Activated CD4-positive, alpha-beta T cell treated with anti-CD3 and anti-CD28 coated beads, Interleukin-2, amount 10 ng/mL, durations not matched to agents 24 days and 14 days (primary cell): Measurements from ENCODE around the gene TBC1D30. TPM values are rescaled to one million over a fixed set of nuclear protein-coding genes. Genes with fewer than 3 reads are reported as not detected.

Experiments used
- DNase-seq: peaks from one replicate; pipeline ENCODE4 v3.0.0; 2022
- H3K27ac Mint-ChIP-seq: one replicate; pipeline ENCODE4 v1.8.0; 2022; ENCODE audit warnings: mild to moderate bottlenecking, mixed read lengths
- H3K27me3 Mint-ChIP-seq: one replicate; pipeline ENCODE4 v1.8.0; 2022; ENCODE audit warnings: mixed read lengths
- H3K36me3 Mint-ChIP-seq: one replicate; pipeline ENCODE4 v1.8.0; 2022; ENCODE audit warnings: low read depth, mild to moderate bottlenecking, mixed read lengths
- H3K4me1 Mint-ChIP-seq: one replicate; pipeline ENCODE4 v1.8.0; 2021; ENCODE audit warnings: mixed read lengths
- H3K4me3 Mint-ChIP-seq: one replicate; pipeline ENCODE4 v1.8.0; 2022; ENCODE audit warnings: mild to moderate bottlenecking, moderate library complexity, mixed read lengths
- H3K9me3 Mint-ChIP-seq: one replicate; pipeline ENCODE4 v1.8.0; 2021; ENCODE audit warnings: mixed read lengths
- intact Hi-C: fragments of 100-400 bp; cut with micrococcal nuclease; formaldehyde crosslinking; loops from one replicate; pipeline ENCODE4 v1.15.1; 2023
- total RNA-seq: library from RNA; stranded (reverse); gene quantifications from 2 replicates; pipeline ENCODE4 v1.2.3, GENCODE V29; 2022

TBC1D30 gene
- total RNA-seq, 1 donor from 2014 or later, result 1.7 TPM

DNA sequence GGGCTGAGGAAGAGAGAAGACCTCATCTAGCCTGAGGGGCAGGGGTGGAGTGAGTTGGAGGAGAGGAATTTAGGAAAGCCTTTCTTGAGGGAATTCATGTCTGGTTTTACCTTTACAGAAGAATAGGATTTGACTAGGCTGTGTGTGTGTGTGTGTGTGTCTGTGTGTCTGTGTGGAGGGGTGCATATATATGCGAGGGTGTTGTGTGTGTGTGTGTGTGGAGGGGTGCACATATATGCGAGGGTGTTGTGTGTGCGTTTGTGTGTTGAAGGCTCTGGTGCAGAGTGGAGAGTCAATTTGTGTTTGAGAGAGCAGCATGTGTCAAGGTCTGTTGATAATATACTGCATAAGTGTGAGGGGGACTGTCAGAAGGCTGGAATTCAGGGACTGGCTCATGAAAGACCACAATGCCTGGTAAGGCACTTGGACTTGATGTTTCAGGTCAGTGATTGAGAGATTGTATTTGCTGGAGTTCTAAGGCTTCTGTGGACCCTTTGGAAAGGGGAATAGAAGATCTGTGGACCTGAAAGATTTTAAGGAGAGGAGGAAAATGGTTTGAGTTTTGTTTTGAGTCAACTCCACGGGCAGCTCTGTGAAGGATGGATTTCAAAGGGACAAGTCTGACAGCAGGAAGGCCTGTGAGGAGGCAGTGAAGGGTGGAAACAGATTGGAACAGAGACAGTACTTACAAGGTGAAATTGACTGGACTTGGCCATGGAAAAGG, 34.6 kb downstream of the TBC1D30 start:
- no peak for DNase-seq
- Mint-ChIP-seq H3K27ac (no peak overlapping the region), H3K4me3 (no peak overlapping the region), H3K27me3 (peaks cover 7% of the 10 kb centered on the region), H3K36me3 (no peaks in the 10 kb centered on the region), H3K4me1 (no peaks in the 10 kb centered on the region), H3K9me3 (no peaks in the 10 kb centered on the region)
- intact Hi-C loops, result no loop called here

DNA sequence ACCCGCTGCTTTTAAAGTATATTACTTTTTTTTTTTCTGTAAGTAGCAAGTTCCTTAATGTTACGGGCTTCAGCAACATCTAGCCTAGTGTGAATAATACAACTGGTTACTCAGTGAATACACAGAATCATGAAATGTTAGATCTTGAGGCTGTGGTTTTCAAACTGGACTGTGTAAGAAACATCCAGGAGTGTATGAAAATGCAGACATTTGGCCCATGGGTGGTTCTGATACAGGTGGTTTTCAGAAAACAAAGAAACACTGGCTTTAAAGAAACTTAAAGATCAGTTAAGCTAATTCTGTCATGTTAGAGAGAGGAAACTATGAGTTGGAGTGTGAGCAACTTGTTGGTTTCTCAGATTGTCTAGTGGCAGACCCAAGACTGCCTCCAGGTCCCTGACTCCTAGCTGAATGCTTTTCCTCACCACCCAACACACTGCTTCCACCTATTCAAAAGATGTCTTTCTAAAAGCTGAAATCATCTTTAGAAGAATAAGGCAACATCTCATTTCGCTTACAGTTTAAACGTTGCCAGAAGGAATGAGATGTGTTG, 36.1 kb downstream of the TBC1D30 start:
- H3K9me3 Mint-ChIP-seq, result no peaks in the 10 kb centered on the region
- intact Hi-C loops, result no loop called here
- H3K27me3 Mint-ChIP-seq, result peaks cover 8% of the 10 kb centered on the region
- no peak overlapping the region for H3K27ac Mint-ChIP-seq
- H3K4me1 Mint-ChIP-seq, result no peaks in the 10 kb centered on the region
- no peak overlapping the region for H3K4me3 Mint-ChIP-seq
- DNase-seq, result no peak
- H3K36me3 Mint-ChIP-seq, result no peaks in the 10 kb centered on the region

DNA sequence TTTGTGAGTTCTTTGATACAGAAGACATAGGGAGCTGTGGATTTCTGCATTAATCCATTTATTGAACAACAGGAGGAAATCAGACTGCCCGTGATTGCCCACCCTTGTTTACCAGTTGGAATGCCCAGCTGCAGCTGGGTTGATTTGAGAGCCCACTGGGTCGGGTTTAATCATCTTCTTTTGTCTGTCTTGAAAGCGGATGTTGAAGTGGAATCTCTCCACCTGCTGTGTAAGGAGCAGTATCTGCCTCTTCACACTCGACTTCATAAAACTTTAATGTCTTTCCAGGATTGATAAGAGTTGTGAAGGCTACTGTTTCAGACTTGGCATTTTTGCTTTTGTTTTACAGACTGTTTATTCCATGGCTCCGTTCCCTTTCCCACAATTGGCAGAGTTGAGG, 39.9 kb downstream of the TBC1D30 start:
- Mint-ChIP-seq H3K27ac (no peak overlapping the region), H3K36me3 (no peaks in the 10 kb centered on the region), H3K4me1 (no peaks in the 10 kb centered on the region), H3K27me3 (peaks cover 12% of the 10 kb centered on the region), H3K4me3 (no peak overlapping the region), H3K9me3 (no peaks in the 10 kb centered on the region)
- intact Hi-C loops, result no loop called here
- DNase-seq, result no peak

DNA sequence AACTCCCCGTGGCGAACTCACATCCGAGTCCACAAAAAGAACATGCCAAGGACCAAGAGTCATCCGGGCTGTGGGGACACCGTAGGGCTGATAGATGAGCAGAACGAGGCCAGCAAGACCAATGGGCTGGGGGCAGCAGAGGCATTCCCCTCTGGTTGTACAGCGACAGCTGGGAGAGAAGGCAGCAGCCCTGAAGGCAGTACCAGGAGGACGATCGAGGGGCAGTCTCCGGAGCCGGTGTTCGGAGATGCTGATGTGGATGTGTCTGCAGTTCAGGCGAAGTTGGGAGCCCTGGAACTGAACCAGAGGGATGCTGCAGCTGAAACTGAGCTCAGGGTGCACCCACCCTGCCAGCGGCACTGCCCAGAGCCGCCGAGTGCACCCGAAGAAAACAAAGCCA, 50.7 kb downstream of the TBC1D30 start:
- Mint-ChIP-seq H3K27me3 (no peaks in the 10 kb centered on the region), H3K4me1 (peaks cover 13% of the 10 kb centered on the region), H3K9me3 (no peaks in the 10 kb centered on the region), H3K36me3 (no peaks in the 10 kb centered on the region), H3K27ac (no peak overlapping the region), H3K4me3 (no peak overlapping the region)
- DNase-seq, result no peak
- intact Hi-C loops, result loop anchor here (5.0 kb wide), 1 partner anchor 73 kb away; no protein-coding TSS in a partner anchor

DNA sequence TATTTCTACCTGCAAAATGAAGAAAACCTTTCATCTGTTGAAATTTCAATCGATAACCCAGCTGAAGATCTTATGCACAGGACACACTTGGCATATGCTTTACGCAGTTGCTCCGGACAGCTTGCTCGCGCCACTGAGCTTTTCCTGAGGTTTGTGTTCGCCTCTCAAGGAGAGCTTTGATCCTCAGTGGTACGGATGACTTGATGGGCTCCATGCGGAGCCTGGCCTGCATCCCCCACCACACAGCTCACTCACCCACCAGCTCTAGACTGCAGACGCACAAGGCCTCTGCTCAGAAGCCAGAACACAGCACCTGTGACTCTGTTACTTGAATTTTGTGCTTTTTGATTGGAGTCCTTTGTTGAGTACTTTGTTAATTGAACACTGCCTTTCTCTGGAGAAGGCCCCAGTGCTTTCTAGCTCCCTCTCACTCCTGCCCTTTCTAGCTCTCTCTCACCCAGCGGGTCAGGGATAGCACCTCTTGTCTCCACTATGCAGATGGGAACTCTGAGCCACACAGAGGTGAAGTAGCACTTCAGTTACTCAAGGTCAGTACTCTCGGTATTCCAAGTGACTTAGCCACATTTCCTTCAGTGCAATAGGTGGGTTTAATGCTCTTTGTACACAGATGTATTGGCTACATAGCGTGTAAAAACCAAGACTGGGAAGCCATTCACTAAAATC, 52.1 kb downstream of the TBC1D30 start:
- no peak overlapping the region for H3K4me3 Mint-ChIP-seq
- no peaks in the 10 kb centered on the region for H3K9me3 Mint-ChIP-seq
- H3K27ac Mint-ChIP-seq, result no peak overlapping the region
- H3K4me1 Mint-ChIP-seq, result peaks cover 13% of the 10 kb centered on the region
- no peaks in the 10 kb centered on the region for H3K27me3 Mint-ChIP-seq
- DNase-seq, result no peak
- H3K36me3 Mint-ChIP-seq, result no peaks in the 10 kb centered on the region
- intact Hi-C loops, result loop anchor here (5.0 kb wide), 1 partner anchor 74 kb away; no protein-coding TSS in a partner anchor

DNA sequence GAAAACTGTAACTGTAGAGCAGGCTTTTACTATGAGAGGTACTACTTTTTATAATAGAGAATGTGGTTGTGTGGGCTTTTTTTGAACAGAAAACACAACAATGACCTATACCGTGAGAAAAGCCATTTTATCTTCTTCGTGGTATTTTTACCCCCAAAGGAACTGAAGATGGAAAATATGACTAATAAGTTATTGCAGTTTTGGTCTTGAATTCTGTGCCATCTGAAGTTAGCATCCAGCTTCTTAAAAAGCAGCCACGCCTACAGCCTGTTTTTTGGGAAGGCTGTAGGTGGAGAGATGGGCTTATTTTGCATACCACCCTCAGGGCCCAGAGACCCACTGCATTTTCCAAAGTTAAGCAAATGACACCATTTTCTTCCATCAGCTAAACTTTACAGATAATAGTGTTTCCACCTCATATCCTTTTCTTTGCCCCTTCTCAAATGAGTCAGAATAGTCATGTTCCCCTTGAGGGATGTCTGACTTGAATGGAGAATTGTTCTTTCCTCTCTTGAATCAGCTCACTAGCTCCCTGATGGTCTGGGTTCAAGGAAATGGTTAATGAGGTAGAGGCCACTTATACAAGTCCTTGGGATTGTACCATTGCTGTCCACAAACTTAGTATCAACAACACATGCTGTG, 53.0 kb downstream of the TBC1D30 start:
- H3K27ac Mint-ChIP-seq, result peak overlapping the region; percentile 65
- intact Hi-C loops, result loop anchor here (5.0 kb wide), 1 partner anchor 75 kb away; no protein-coding TSS in a partner anchor

DNA sequence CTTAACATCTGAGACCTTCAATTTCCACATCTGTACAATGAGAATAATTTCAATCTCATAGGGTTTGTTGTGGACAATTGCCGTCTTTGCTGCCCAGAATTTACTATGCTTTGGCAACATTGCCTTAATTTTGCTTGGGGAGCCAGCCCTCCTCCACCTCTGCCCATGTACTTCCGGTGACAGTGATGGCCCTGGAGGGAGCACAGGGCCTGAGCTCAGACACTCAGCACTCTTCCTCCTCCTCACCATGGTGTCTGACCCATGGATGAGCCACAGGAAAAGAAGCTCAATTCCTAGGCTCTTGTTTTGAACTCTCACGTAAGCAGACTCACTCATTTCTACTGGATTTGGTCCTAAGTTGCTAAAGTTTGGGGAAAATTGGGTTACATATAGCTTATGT, 58.2 kb downstream of the TBC1D30 start:
- intact Hi-C loops, result no loop called here
- Mint-ChIP-seq H3K27me3 (no peaks in the 10 kb centered on the region), H3K27ac (no peak overlapping the region), H3K4me3 (no peak overlapping the region), H3K36me3 (no peaks in the 10 kb centered on the region), H3K9me3 (no peaks in the 10 kb centered on the region), H3K4me1 (peaks cover 8% of the 10 kb centered on the region)
- no peak for DNase-seq

More for the DNA sequence above, 53.0 kb downstream of the TBC1D30 start:
- no peak overlapping the region for H3K4me3 Mint-ChIP-seq
- H3K36me3 Mint-ChIP-seq, result no peaks in the 10 kb centered on the region
- no peak for DNase-seq
- H3K27me3 Mint-ChIP-seq, result no peaks in the 10 kb centered on the region
- H3K9me3 Mint-ChIP-seq, result no peaks in the 10 kb centered on the region
- peaks cover 13% of the 10 kb centered on the region for H3K4me1 Mint-ChIP-seq

DNA sequence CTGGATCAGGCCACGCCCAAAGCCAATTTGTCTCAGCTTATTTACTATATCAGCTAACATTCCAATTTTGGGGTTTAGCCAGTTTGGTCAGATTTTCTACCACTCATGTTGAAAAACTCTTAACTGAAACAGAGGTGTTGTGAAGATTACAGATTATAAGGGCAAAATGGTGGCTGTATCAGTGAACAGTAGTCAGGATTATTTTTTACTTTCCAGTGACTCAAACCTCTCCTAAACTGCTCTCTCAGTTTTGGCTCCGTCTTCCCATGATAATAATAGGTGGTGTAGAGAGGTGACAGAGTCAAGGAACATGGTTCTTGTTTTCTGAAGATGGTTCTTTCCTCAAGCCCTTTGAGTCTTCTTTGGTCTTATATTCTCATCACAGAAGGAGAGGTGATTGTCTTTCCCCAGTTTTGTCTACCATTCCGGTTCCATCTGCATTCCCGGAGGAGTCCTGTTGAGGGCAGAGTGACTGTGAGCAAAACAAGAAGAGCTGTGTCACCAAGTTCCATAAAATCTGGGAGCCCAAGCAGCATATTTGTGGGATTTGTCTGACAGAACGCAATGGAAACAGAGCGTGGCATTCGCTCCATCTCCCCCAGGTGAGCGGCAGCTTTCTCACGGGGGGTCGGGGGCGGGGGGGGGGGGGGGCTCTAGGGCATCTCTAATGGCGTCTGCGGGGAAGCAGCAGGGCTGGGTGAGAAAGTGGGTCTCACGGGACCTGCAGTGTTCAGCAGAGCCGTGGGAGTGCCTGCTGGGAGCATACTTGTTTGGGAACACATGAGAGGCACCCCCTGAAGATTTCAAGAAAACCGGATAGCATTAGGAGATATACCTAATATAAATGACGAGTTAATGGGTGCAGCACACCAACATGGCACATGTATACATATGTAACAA, 59.1 kb downstream of the TBC1D30 start:
- Mint-ChIP-seq H3K27ac (peak overlapping the region; percentile 7), H3K27me3 (no peaks in the 10 kb centered on the region), H3K36me3 (no peaks in the 10 kb centered on the region), H3K4me1 (peaks cover 3% of the 10 kb centered on the region), H3K4me3 (no peak overlapping the region), H3K9me3 (no peaks in the 10 kb centered on the region)
- intact Hi-C loops, result no loop called here
- DNase-seq, result no peak

DNA sequence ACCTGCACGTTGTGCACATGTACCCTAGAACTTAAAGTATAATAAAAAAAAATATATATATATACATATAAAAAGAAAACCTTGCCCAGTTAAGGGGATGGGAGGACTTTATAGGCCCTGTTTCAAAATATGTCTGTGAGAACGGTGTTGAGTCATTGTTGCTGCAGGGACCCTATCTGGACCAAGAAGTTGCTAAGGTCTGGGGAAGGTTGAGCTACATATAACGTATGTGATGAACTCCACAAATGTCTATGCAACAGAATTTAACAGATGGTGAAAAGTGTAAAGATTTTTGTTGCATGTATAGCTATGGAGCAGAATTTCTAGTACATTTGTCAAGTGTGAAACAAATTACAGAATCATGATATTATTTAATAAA, 59.7 kb downstream of the TBC1D30 start:
- no peaks in the 10 kb centered on the region for H3K9me3 Mint-ChIP-seq
- no peak for DNase-seq
- intact Hi-C loops, result no loop called here
- peaks cover 3% of the 10 kb centered on the region for H3K27me3 Mint-ChIP-seq
- H3K36me3 Mint-ChIP-seq, result no peaks in the 10 kb centered on the region
- no peak overlapping the region for H3K4me3 Mint-ChIP-seq
- H3K4me1 Mint-ChIP-seq, result peaks cover 2% of the 10 kb centered on the region
- H3K27ac Mint-ChIP-seq, result no peak overlapping the region

DNA sequence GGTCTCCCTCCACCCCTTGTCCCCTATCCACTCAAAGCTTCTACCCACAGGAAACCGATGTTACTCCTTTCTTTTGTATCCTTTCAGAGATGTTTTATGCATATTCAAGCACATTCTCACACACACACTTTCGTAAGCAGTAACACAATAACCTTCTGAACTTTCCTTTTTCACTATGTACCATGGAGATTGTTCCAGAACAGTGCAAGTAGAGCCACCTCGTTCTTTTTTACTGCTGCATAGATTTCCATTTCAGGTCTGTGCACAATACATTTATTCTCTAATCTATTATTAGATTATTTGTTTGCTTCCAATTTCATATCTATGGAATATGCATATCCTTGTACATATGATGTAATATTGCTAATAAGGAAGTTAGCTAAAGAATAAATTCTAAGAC, 60.3 kb downstream of the TBC1D30 start:
- H3K4me3 Mint-ChIP-seq, result no peak overlapping the region
- intact Hi-C loops, result no loop called here
- peaks cover 3% of the 10 kb centered on the region for H3K27me3 Mint-ChIP-seq
- no peaks in the 10 kb centered on the region for H3K9me3 Mint-ChIP-seq
- H3K36me3 Mint-ChIP-seq, result no peaks in the 10 kb centered on the region
- no peak for DNase-seq
- peaks cover 2% of the 10 kb centered on the region for H3K4me1 Mint-ChIP-seq
- no peak overlapping the region for H3K27ac Mint-ChIP-seq

DNA sequence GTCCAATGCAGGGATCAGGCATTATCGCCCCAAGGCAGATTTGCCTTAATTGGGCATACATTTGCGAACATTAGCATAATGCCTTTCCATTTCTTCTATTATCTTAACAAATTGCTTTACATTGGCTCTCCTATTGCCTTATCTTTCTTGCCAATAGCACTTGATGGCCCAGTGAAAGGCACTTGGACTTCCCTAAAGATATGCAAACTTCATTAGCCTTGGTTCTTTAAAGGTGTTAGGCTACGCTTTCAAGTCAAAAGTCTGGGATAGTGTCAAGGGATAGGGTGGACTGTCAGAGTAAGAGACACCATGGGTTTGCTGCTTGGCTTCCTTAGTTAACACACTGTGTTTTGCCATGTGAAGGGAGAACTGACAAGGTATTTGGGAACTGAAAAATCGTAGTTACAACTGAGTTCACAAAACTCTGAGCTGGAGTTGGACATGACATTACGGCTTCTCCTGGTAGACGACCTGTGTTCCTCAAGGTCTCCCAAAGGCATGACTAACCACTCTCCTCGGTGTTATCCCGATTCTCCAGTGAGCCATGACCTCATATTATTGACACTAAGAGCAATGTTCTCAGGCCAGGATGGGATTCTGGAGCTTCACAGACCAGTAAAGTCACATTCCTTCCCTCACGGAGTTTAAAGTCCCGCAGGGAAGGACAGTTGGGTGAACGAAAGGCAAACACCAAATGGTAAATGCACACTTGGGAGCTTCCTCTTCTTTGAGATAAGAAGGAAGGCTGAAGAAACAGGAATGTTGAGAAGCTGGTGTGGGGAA, 65.2 kb downstream of the TBC1D30 start:
- H3K9me3 Mint-ChIP-seq, result no peaks in the 10 kb centered on the region
- intact Hi-C loops, result loop anchor here (2.0 to 10.0 kb wide), 4 partner anchors 343 to 1805 kb away; no protein-coding TSS in a partner anchor
- no peaks in the 10 kb centered on the region for H3K36me3 Mint-ChIP-seq
- H3K4me3 Mint-ChIP-seq, result no peak overlapping the region
- no peak overlapping the region for H3K27ac Mint-ChIP-seq
- no peak for DNase-seq
- peaks cover 17% of the 10 kb centered on the region for H3K27me3 Mint-ChIP-seq
- H3K4me1 Mint-ChIP-seq, result peaks cover 2% of the 10 kb centered on the region

DNA sequence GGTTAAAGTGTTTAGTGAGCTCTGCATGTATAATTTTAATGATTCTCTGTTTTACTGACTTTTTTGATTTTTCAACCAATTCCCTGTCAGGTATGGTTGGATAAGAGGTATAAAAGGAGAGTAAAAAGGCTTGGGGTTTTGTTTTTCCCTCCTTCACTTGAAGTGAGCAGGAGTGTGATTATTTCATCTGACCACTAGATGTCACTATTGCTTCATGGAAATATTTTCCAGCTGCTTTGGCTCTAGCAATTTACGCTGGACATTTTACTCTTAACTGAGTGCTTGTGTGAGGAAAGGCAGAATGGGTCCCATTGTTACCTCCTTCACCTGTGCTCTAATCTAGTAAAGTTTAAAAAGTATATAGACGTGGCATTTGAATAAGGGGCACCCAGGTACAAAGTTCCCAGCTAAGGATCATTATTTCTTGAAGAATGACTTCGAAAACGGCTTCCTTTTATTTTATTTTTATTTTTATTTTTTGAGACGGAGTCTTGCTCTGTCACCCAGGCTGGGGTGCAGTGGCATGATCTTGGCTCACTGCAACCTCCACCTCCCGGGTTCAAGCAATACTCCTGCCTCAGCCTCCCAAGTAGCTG, 66.5 kb downstream of the TBC1D30 start:
- Mint-ChIP-seq H3K4me1 (peaks cover 2% of the 10 kb centered on the region), H3K27ac (no peak overlapping the region), H3K4me3 (no peak overlapping the region), H3K9me3 (no peaks in the 10 kb centered on the region), H3K27me3 (peaks cover 17% of the 10 kb centered on the region), H3K36me3 (no peaks in the 10 kb centered on the region)
- DNase-seq, result peak; percentile 70
- intact Hi-C loops, result loop anchor here (1.0 to 10.0 kb wide), 6 partner anchors 232 to 1804 kb away; no protein-coding TSS in a partner anchor
